GM19099 (cell line): Measurements from ENCODE around the gene C2orf49.

Source experiments
- POLR2A ChIP-seq: IDR thresholded peaks from 3 replicates; pipeline ENCODE4 v1.6.1; 2011; ENCODE audit warnings: low read depth; ENCODE audit not compliant: insufficient read length; ENCODE audit errors: extremely low read depth

C2orf49 gene

DNA sequence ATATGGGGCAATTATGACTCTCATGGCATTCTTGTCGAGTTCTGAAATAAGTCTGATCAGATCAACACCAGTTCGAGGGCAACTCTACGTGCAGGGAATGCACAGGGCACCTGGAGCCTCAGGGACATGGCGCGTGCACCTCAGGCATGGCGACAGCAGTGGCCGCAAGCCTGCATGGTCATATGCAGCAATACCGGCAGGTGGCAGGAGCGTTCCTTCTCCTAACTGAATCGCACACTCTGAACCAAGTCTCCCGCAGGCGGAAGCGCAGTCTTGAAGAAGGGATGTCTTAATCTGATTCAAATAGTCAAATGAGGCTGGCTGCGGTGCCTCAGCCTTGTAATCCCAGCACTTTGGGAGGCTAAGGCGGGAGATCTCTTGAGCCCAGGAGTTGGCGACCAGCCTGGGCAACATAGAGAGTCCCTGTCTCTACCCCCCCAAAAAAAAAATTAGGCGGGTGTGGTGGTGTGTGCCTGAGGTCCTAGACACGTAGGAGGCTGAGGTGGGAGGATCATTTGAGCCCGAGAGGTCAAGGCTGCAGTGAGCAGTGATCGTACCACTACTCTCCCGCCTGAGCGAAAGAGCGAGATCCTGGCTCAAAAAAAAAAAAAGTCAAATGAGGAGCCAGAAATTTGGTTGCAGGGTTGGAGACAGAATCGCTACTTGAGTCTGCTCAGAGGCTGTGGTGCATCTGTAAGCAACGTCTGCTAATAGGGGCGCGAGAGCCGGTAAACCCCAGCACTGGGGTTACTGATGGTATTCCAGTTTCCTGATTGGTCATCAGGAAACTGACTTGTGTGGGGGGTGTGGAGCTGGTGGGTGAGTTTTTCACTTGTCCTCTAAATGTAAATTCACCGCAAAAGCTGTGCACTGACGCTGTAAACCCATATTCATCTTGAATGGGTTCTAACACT is 32.7 kb downstream of the C2orf49 start:
- no peak for TF ChIP-seq POLR2A

- no peak for TF ChIP-seq POLR2A
Observed at GRCh38 chr2:105371156-105371555, 33.8 kb downstream of the C2orf49 start.

DNA sequence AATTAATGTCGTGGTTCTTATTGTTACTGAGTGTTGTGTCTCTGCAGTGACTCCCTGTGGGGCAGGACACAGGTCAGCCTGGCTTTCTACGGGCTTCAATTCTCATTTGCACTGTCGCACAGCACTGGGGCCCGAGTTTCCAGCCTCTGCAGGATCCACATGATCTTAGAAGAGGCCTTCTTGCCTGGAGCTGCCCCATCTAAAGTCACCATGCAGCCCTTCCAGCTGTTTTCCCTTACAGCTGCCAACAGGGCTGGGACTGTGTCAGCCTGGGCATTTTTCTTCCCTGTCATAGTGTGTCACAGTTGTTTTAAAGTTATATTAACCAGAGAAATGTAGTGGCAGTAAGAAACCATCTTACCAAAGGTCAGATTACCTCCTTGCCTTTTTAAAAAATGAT is 34.5 kb downstream of the C2orf49 start:
- no peak for TF ChIP-seq POLR2A

DNA sequence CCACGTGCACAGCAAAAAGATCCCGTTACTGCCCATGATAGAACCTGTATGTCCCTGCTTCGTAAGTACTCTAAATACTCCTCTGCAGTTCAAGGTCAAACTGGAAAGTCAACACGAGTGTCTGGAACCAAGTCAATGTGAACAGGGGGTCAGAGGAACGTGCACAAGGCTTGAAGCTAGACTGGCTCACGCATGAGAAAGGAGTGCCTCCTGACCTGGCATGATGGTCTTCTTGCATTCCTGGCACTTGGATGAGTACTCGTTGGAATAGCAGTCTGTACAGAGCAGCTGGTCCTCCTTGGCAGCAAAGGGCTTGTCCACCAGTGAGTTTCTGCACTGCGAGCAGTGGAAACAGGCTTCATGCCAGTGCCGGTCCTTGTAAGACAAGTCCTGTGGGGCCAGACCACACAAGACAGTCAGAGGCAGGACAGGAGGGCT is 36.0 kb downstream of the C2orf49 start:
- no peak for TF ChIP-seq POLR2A

- TF ChIP-seq POLR2A: peak; percentile 26
Observed at GRCh38 chr2:105373895-105374401, 36.6 kb downstream of the C2orf49 start.

- no peak for TF ChIP-seq POLR2A
Observed at GRCh38 chr2:105375001-105375561, 37.7 kb downstream of the C2orf49 start.

DNA sequence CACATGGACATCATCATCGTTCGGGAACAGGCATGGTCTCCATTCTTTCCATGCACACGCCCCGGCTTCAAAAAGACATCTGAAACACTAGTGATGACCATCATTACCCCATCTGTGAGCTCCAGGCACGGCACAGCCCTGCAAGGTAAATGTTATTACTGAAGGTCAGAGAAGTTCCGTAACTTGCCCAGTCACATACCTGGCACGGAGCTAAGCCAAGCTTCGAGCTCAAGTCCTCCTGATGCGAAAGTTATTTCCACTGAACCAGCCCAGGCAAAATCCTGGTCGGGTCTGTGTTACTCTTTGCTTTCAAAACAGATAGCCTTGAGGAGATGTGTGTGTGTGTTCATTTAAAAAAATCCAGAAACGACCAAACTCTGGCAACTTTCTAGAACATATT is 38.7 kb downstream of the C2orf49 start:
- TF ChIP-seq POLR2A: no peak

GRCh38 chr2:105376789-105377240 is 39.5 kb downstream of the C2orf49 start:
- TF ChIP-seq POLR2A: no peak

GRCh38 chr2:105377871-105378270 is 40.5 kb downstream of the C2orf49 start:
- no peak for TF ChIP-seq POLR2A

GRCh38 chr2:105378276-105378840 is 41.0 kb downstream of the C2orf49 start:
- TF ChIP-seq POLR2A: no peak

DNA sequence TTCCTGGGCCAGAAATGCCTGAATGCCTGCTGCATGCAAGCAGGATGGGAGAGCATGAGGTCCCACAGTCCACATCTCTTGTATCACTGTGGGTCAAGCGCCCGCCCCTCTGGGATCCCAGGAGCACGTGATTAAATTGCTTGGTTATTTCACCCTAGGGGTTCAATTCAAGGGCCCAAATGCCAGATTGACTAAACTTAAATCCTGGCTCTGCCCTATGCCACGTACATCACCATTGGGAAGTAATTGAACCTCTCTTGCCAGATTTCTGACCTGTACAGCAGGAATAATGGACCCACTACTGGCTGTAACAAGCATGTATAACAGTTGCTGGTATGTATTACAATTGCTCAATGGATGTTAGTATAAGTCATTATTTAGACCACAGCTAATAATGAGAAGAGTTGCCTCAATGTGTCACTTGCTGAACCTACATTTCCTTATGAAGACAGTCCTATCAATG is 41.6 kb downstream of the C2orf49 start:
- no peak for TF ChIP-seq POLR2A

GRCh38 chr2:105379741-105380186 is 42.4 kb downstream of the C2orf49 start:
- no peak for TF ChIP-seq POLR2A

- TF ChIP-seq POLR2A: no peak
Observed at GRCh38 chr2:105380432-105381100, 43.2 kb downstream of the C2orf49 start.

DNA sequence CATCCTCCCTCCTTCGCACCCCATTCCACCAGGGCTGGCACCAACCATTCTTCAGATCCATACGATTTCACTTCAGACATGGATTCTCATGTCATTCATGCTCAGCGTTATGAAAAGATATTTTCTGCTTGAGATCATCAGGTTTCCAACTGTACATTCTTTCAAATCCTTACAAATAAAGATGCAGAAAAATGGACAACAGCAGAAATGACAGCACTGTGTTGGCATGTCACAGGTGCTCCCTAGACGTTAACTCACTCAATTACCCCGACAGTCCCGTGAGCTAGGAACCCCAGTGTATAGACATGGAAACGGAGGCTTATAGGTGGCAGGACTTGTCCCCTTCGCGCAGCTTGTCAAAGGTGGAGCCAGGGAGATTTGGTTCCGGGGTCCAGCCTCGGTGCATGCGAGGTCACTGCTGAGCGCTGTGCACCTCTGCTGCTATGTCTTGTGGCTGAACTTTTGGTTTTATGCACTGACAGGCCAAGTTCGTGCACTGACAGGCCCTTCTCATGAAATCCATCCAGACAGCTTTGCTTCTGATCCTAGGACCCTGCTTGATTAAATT is 43.8 kb downstream of the C2orf49 start:
- no peak for TF ChIP-seq POLR2A
